Endodermal cell (in vitro differentiated cells): ENCODE measurements around the gene DOK1. TPM values are rescaled to one million over a fixed set of nuclear protein-coding genes. Genes with fewer than 3 reads are reported as not detected.

ENCODE experiments used
- DNase-seq: peaks from one replicate; pipeline ENCODE4 v3.0.0-alpha.2; 2017
- H3K27ac ChIP-seq: 2 replicates; pipeline ENCODE4 v1.5.1; 2013; ENCODE audit warnings: mild to moderate bottlenecking, low read depth, low read length, moderate library complexity
- H3K27me3 ChIP-seq: 2 replicates; pipeline ENCODE4 v1.6.1; 2013; ENCODE audit warnings: mild to moderate bottlenecking, low read length, moderate library complexity; ENCODE audit not compliant: insufficient read depth, control insufficient read depth, poor library complexity, severe bottlenecking
- H3K36me3 ChIP-seq: 2 replicates; pipeline ENCODE4 v1.7.0; 2013; ENCODE audit warnings: mild to moderate bottlenecking, low read length, moderate library complexity; ENCODE audit not compliant: control insufficient read depth, insufficient read depth
- H3K4me1 ChIP-seq: one replicate; pipeline ENCODE4 v1.7.0; 2013; ENCODE audit warnings: low read length; ENCODE audit not compliant: control insufficient read depth, insufficient read depth
- H3K4me3 ChIP-seq: 2 replicates; pipeline ENCODE4 v1.5.1; 2013; ENCODE audit warnings: mild to moderate bottlenecking, low read length, moderate library complexity
- H3K9ac ChIP-seq: 2 replicates; pipeline ENCODE4 v1.6.1; 2013; ENCODE audit warnings: mild to moderate bottlenecking, low read length, moderate library complexity; ENCODE audit not compliant: poor library complexity, severe bottlenecking; ENCODE audit errors: extremely low read depth
- H3K9me3 ChIP-seq: 2 replicates; pipeline ENCODE4 v1.6.1; 2013; ENCODE audit warnings: mild to moderate bottlenecking, low read length, moderate library complexity; ENCODE audit not compliant: control insufficient read depth
- H3K27ac Mint-ChIP-seq: 2 replicates; pipeline ENCODE4 v1.8.0; 2020; ENCODE audit warnings: mixed read lengths
- H3K27me3 Mint-ChIP-seq: 2 replicates; pipeline ENCODE4 v1.8.0; 2021; ENCODE audit warnings: mild to moderate bottlenecking, mixed read lengths; ENCODE audit not compliant: insufficient read depth
- H3K36me3 Mint-ChIP-seq: 2 replicates; pipeline ENCODE4 v1.8.0; 2020; ENCODE audit warnings: low read depth, mixed read lengths
- H3K4me1 Mint-ChIP-seq: 2 replicates; pipeline ENCODE4 v1.8.0; 2020; ENCODE audit warnings: mixed read lengths
- H3K4me3 Mint-ChIP-seq: 2 replicates; pipeline ENCODE4 v1.8.0; 2020; ENCODE audit warnings: mild to moderate bottlenecking, moderate library complexity, mixed read lengths
- H3K9me3 Mint-ChIP-seq: 2 replicates; pipeline ENCODE4 v1.8.0; 2020; ENCODE audit warnings: mild to moderate bottlenecking, mixed read lengths
- WGBS, 2 experiments: methylation state at CpG; one replicate each; pipeline versions ENCODE4 v1.1.5 to v1.1.7; 2013; ENCODE audit warnings: missing lambda C conversion rate in 2 of 2, mixed read lengths in 1 of 2; ENCODE audit not compliant: insufficient coverage in 1 of 2, insufficient read length in 1 of 2; 5-methylcytosine and 5-hydroxymethylcytosine counted together
- total RNA-seq, 2 donors: library from RNA; stranded (reverse); fragmentation: NEBNext Ultra II Directional in 1 of 2; extraction: Animal tissue kit (Norgen Biotek cat#: 25700) in 1 of 2; gene quantifications; 2 replicates in 1 of 2; 3 replicates in 1 of 2; pipeline ENCODE4 v1.2.1, GENCODE V29; 2021
- TF ChIP-seq, protein P1 (sequence below): fragments of 200-600 bp; sonication (generic); conservative IDR thresholded peaks from 2 replicates; pipeline ENCODE4 v1.5.0; 2021; ENCODE audit warnings: antibody characterized with exemption, mild to moderate bottlenecking

DOK1 gene
- total RNA-seq, 2 donors from 2014 or later: 12.9 to 15.1 TPM

DNA sequence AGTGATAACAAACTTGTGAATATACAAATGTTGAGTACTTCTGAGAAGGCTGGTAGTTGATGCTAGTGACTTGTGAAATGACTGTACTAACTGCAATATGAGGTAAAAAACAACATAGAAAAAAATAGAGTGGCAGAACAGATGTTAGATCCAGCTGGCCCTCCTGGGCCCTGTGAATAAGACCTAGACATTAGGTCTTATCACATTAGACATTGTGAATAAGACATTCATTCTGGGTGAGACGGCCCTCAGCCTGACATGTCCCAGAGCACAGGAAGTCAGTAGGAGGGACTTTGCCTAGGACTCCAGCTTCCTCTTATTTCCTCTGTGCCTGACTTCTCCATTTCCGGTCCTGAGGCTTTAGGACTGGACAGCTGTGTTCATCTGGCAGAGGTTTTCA is 22.9 kb downstream of the DOK1 start:
- Mint-ChIP-seq H3K9me3 (no peaks in the 10 kb centered on the region), H3K4me3 (no peak overlapping the region), H3K4me1 (no peaks in the 10 kb centered on the region), H3K27me3 (peaks cover 14% of the 10 kb centered on the region), H3K27ac (no peak overlapping the region), H3K36me3 (no peaks in the 10 kb centered on the region)
- no peak for DNase-seq
- Histone ChIP-seq H3K4me1 (no peaks in the 10 kb centered on the region), H3K27me3 (peaks cover 45% of the 10 kb centered on the region), H3K9ac (no peak overlapping the region), H3K4me3 (no peak overlapping the region), H3K36me3 (no peaks in the 10 kb centered on the region), H3K9me3 (no peaks in the 10 kb centered on the region), H3K27ac (no peak overlapping the region)
- WGBS, 2 experiments: 88 to 100% methylated on average over 2 of the region's 2 CpGs
- TF ChIP-seq, protein P1, sequence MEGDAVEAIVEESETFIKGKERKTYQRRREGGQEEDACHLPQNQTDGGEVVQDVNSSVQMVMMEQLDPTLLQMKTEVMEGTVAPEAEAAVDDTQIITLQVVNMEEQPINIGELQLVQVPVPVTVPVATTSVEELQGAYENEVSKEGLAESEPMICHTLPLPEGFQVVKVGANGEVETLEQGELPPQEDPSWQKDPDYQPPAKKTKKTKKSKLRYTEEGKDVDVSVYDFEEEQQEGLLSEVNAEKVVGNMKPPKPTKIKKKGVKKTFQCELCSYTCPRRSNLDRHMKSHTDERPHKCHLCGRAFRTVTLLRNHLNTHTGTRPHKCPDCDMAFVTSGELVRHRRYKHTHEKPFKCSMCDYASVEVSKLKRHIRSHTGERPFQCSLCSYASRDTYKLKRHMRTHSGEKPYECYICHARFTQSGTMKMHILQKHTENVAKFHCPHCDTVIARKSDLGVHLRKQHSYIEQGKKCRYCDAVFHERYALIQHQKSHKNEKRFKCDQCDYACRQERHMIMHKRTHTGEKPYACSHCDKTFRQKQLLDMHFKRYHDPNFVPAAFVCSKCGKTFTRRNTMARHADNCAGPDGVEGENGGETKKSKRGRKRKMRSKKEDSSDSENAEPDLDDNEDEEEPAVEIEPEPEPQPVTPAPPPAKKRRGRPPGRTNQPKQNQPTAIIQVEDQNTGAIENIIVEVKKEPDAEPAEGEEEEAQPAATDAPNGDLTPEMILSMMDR: no peak

DNA sequence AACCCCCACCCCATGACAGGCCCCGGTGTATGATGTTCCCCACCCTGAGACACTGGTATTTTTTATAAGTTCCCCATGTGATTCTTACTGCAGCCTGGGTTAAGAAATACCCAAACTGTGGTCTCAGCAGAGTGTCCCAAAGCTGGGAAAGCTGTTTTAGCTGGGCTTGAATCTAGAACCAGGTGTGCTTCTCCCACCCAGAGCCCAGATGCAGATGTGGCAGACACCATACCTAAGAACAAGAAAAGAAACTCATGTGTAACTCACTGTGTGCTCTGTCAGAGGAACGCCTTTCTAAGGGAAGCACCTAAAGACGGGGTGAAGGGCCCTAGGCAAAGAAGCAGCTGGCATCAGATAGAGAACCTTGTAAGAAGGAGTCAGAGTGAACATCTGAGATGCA is 23.9 kb downstream of the DOK1 start:
- no peaks in the 10 kb centered on the region for H3K4me1 ChIP-seq
- H3K27ac Mint-ChIP-seq: no peak overlapping the region
- peaks cover 45% of the 10 kb centered on the region for H3K27me3 ChIP-seq
- DNase-seq: no peak
- peaks cover 16% of the 10 kb centered on the region for H3K27me3 Mint-ChIP-seq
- H3K9me3 Mint-ChIP-seq: no peaks in the 10 kb centered on the region
- no peaks in the 10 kb centered on the region for H3K36me3 Mint-ChIP-seq
- H3K4me1 Mint-ChIP-seq: peaks cover 1% of the 10 kb centered on the region
- no peaks in the 10 kb centered on the region for H3K36me3 ChIP-seq
- H3K9ac ChIP-seq: no peak overlapping the region
- no peak overlapping the region for H3K4me3 ChIP-seq
- TF ChIP-seq, protein P1: no peak
- no peak overlapping the region for H3K4me3 Mint-ChIP-seq
- no peak overlapping the region for H3K27ac ChIP-seq
- no peaks in the 10 kb centered on the region for H3K9me3 ChIP-seq
- 87 to 90% methylated on average over 2 to 3 of the region's 3 CpGs for WGBS, 2 experiments

DNA sequence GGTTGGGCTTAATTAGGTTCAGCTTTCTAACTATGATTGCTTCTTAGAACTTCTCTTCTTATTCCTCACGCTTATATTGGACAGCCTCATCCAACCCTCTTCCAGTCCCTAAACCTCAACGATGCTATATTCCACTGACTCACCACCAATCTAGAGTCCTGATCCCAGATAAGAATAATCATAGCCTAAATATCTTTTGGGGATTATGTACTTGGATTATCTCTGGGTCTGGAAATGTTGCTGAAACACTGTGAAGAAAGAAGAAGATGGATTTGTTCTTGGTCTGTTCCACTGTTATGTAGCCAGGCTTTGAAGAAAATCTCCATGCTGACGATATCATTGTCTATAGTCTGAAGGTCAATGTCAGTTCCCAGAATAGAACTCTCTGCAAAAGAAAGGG is 26.9 kb downstream of the DOK1 start:
- no peaks in the 10 kb centered on the region for H3K36me3 Mint-ChIP-seq
- WGBS, 2 experiments: 90 to 100% methylated on average over 2 to 3 of the region's 3 CpGs

More for the DNA sequence above, 26.9 kb downstream of the DOK1 start:
- Histone ChIP-seq H3K27me3 (peaks cover 26% of the 10 kb centered on the region), H3K36me3 (no peaks in the 10 kb centered on the region), H3K9ac (no peak overlapping the region), H3K4me3 (no peak overlapping the region), H3K9me3 (no peaks in the 10 kb centered on the region), H3K27ac (no peak overlapping the region), H3K4me1 (no peaks in the 10 kb centered on the region)
- Mint-ChIP-seq H3K4me3 (no peak overlapping the region), H3K4me1 (peaks cover 5% of the 10 kb centered on the region), H3K27me3 (peaks cover 21% of the 10 kb centered on the region), H3K27ac (no peak overlapping the region), H3K9me3 (no peaks in the 10 kb centered on the region)
- TF ChIP-seq, protein P1: no peak
- no peak for DNase-seq
